ENCODE measurements around the gene ARHGAP12.

DNA sequence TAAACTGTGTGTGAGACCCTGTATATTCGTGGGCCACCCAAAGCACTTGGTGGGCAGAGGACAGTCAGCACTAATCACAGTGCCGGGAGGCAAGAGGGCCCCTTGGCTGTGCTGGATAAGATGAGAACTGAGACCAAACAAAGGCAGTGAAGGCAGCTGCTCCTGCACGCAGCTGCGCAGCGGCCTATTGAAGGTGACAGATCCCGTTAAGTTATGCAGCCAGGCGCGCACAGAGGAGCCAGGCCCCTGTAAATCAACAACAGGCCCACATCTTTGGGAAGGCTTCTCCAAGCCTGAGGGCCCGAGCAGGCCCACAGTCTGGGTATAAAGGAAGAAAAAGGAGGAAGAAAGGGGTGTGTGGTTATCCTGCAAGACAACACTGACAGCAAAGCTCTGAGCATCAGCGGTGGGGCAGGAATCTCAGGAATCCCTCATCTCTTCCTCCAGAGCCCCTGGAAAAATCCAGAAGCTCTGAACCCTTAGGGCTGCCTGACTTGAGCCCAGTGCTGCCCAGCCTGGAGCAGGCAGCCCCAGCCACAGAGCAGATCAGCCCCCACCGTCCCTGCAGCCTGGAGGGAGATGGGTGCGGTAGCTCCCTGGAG is 154.2 kb downstream of the ARHGAP12 start:
- TF ChIP-seq POLR2A (IDR thresholded peaks at IDR 0.05): no peak
- TF ChIP-seq, protein P1, sequence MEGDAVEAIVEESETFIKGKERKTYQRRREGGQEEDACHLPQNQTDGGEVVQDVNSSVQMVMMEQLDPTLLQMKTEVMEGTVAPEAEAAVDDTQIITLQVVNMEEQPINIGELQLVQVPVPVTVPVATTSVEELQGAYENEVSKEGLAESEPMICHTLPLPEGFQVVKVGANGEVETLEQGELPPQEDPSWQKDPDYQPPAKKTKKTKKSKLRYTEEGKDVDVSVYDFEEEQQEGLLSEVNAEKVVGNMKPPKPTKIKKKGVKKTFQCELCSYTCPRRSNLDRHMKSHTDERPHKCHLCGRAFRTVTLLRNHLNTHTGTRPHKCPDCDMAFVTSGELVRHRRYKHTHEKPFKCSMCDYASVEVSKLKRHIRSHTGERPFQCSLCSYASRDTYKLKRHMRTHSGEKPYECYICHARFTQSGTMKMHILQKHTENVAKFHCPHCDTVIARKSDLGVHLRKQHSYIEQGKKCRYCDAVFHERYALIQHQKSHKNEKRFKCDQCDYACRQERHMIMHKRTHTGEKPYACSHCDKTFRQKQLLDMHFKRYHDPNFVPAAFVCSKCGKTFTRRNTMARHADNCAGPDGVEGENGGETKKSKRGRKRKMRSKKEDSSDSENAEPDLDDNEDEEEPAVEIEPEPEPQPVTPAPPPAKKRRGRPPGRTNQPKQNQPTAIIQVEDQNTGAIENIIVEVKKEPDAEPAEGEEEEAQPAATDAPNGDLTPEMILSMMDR (IDR thresholded peaks at IDR 0.05): no peak

Data from prostate gland (tissue), 2 donors.